ENCODE data around the gene KANSL1. TPM values are rescaled to one million over a fixed set of nuclear protein-coding genes. Genes with fewer than 3 reads are reported as not detected.

Gene KANSL1
- polyA plus RNA-seq, 1 donor from 2014 or later = 65.0 TPM

- H3F3A ChIP-seq (ENCODE audit: insufficient read depth, low read length, poor library complexity, severe bottlenecking) = no peaks in the 10 kb centered on the region
- H3K4me3 ChIP-seq (ENCODE audit: low read length) = no peak overlapping the region
- H3K79me2 ChIP-seq (replicated peaks; ENCODE audit: insufficient read depth, low read length) = peaks cover 97% of the 10 kb centered on the region
- H3K9ac ChIP-seq (ENCODE audit: low read length) = no peak overlapping the region
- H2AFZ ChIP-seq (ENCODE audit: low read depth, low read length) = no peak overlapping the region
- no peaks in the 10 kb centered on the region for H3K9me3 ChIP-seq (ENCODE audit: low read length)
- H3K27me3 ChIP-seq (ENCODE audit: insufficient read depth, low read depth, low read length) = no peaks in the 10 kb centered on the region
- H3K27ac ChIP-seq (ENCODE audit: low read length) = no peak overlapping the region
- H3K9me2 ChIP-seq (ENCODE audit: insufficient read depth, low read length) = no peaks in the 10 kb centered on the region
- TF ChIP-seq EZH2 (IDR thresholded peaks at IDR 0.05; ENCODE audit: borderline replicate concordance, insufficient read depth, low read length, poor library complexity, severe bottlenecking) = no peak
- no peak for TF ChIP-seq CTCF (IDR thresholded peaks at IDR 0.05; ENCODE audit: poor library complexity, severe bottlenecking)
- TF ChIP-seq, protein P1, sequence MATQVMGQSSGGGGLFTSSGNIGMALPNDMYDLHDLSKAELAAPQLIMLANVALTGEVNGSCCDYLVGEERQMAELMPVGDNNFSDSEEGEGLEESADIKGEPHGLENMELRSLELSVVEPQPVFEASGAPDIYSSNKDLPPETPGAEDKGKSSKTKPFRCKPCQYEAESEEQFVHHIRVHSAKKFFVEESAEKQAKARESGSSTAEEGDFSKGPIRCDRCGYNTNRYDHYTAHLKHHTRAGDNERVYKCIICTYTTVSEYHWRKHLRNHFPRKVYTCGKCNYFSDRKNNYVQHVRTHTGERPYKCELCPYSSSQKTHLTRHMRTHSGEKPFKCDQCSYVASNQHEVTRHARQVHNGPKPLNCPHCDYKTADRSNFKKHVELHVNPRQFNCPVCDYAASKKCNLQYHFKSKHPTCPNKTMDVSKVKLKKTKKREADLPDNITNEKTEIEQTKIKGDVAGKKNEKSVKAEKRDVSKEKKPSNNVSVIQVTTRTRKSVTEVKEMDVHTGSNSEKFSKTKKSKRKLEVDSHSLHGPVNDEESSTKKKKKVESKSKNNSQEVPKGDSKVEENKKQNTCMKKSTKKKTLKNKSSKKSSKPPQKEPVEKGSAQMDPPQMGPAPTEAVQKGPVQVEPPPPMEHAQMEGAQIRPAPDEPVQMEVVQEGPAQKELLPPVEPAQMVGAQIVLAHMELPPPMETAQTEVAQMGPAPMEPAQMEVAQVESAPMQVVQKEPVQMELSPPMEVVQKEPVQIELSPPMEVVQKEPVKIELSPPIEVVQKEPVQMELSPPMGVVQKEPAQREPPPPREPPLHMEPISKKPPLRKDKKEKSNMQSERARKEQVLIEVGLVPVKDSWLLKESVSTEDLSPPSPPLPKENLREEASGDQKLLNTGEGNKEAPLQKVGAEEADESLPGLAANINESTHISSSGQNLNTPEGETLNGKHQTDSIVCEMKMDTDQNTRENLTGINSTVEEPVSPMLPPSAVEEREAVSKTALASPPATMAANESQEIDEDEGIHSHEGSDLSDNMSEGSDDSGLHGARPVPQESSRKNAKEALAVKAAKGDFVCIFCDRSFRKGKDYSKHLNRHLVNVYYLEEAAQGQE (IDR thresholded peaks at IDR 0.05; ENCODE audit: borderline replicate concordance) = no peak
- TF ChIP-seq POLR2AphosphoS5 (IDR thresholded peaks at IDR 0.05) = no peak
- no peak for TF ChIP-seq TAF1 (IDR thresholded peaks at IDR 0.05; ENCODE audit: low read depth)
- TF ChIP-seq RAD21 (conservative IDR thresholded peaks at IDR 0.05) = no peak
- TF ChIP-seq EP300 (conservative IDR thresholded peaks at IDR 0.05; ENCODE audit: poor library complexity, severe bottlenecking) = no peak
- TF ChIP-seq SMC3 (conservative IDR thresholded peaks at IDR 0.05; ENCODE audit: poor library complexity) = no peak
- peaks cover 61% of the 10 kb centered on the region for H4K20me1 ChIP-seq (ENCODE audit: insufficient read depth)
- no peaks in the 10 kb centered on the region for H3K36me3 ChIP-seq (ENCODE audit: insufficient read depth, low read length)
- no peak overlapping the region for H3K4me2 ChIP-seq (ENCODE audit: low read length)
Observed at GRCh38 chr17:46120078-46120477, 73.2 kb downstream of the KANSL1 start.

- Histone ChIP-seq H3K9me3 (ENCODE audit: low read length) (no peaks in the 10 kb centered on the region), H3K4me3 (ENCODE audit: low read length) (no peak overlapping the region), H3K79me2 (replicated peaks; ENCODE audit: insufficient read depth, low read length) (peaks cover 98% of the 10 kb centered on the region), H2AFZ (ENCODE audit: low read depth, low read length) (no peak overlapping the region), H3K4me2 (ENCODE audit: low read length) (no peak overlapping the region), H3K27me3 (ENCODE audit: insufficient read depth, low read depth, low read length) (no peaks in the 10 kb centered on the region), H3K27ac (ENCODE audit: low read length) (no peak overlapping the region), H4K20me1 (ENCODE audit: insufficient read depth) (peaks cover 62% of the 10 kb centered on the region), H3K9me2 (ENCODE audit: insufficient read depth, low read length) (no peaks in the 10 kb centered on the region), H3K9ac (ENCODE audit: low read length) (no peak overlapping the region), H3F3A (ENCODE audit: insufficient read depth, low read length, poor library complexity, severe bottlenecking) (no peaks in the 10 kb centered on the region), H3K36me3 (ENCODE audit: insufficient read depth, low read length) (no peaks in the 10 kb centered on the region)
- no peak for TF ChIP-seq TAF1 (IDR thresholded peaks at IDR 0.05; ENCODE audit: low read depth)
- no peak for TF ChIP-seq POLR2AphosphoS5 (IDR thresholded peaks at IDR 0.05)
- TF ChIP-seq SMC3 (conservative IDR thresholded peaks at IDR 0.05; ENCODE audit: poor library complexity) = no peak
- TF ChIP-seq MXI1 (conservative IDR thresholded peaks at IDR 0.05; ENCODE audit: poor library complexity, severe bottlenecking) = no peak
- no peak for TF ChIP-seq EZH2 (IDR thresholded peaks at IDR 0.05; ENCODE audit: borderline replicate concordance, insufficient read depth, low read length, poor library complexity, severe bottlenecking)
- TF ChIP-seq EP300 (conservative IDR thresholded peaks at IDR 0.05; ENCODE audit: poor library complexity, severe bottlenecking) = no peak
- TF ChIP-seq, protein P1 (IDR thresholded peaks at IDR 0.05; ENCODE audit: borderline replicate concordance) = no peak
- TF ChIP-seq RAD21 (conservative IDR thresholded peaks at IDR 0.05) = no peak
- no peak for TF ChIP-seq CTCF (IDR thresholded peaks at IDR 0.05; ENCODE audit: poor library complexity, severe bottlenecking)
Observed at GRCh38 chr17:46118964-46119363, 74.3 kb downstream of the KANSL1 start.
